ENCODE measurements around the gene FAM89B. TPM values are rescaled to one million over a fixed set of nuclear protein-coding genes. Genes with fewer than 3 reads are reported as not detected.

The FAM89B gene
- total RNA-seq, 6 experiments from 2014 or later = 40.9 to 52.8 (median 43.7) TPM

DNA sequence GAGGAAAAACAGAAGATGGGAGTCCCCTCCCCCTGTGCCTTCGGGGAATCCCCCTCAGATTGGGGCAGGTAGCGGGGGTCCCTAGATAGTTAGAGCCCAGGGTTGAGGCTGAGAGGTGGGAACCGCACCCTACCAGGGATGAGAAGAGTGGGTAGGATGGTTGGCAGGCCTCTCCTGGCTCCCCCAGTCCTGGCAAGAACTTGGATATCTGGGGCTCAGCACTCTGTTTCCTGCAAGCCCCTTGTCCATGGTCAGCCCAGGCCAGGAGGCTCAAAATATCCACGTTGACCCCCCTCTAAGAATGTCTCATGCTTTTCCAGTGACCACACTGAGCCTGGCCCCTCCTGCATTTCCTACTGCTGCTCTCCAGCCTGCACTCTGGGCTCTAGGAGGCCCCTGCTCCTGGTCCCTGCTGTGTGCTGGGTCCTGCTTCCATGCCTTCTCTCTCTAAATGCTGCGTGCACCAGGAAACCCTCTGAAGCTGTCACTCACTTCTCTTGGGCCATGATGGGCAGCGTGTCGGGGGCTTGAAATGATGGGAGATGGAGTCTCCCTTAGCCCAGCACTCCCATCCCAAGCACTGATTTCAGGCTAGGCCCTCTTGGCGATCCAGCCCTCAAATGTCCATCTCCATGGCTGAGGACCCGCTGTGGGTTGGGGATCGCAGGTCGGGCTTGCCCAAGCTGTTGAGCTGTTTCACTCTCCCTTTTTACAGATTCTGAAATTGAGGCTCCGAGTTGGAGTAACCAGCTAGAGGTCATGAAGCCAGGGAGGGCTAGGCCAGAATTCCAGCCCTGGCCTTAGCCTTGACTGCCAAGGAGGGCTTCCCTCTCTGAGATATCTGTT, 39.6 kb downstream of the FAM89B start:
- H3K9me3 Mint-ChIP-seq = no peaks in the 10 kb centered on the region
- peak overlapping the region; percentile 77 for H3K27ac Mint-ChIP-seq
- TF ChIP-seq, protein P1, sequence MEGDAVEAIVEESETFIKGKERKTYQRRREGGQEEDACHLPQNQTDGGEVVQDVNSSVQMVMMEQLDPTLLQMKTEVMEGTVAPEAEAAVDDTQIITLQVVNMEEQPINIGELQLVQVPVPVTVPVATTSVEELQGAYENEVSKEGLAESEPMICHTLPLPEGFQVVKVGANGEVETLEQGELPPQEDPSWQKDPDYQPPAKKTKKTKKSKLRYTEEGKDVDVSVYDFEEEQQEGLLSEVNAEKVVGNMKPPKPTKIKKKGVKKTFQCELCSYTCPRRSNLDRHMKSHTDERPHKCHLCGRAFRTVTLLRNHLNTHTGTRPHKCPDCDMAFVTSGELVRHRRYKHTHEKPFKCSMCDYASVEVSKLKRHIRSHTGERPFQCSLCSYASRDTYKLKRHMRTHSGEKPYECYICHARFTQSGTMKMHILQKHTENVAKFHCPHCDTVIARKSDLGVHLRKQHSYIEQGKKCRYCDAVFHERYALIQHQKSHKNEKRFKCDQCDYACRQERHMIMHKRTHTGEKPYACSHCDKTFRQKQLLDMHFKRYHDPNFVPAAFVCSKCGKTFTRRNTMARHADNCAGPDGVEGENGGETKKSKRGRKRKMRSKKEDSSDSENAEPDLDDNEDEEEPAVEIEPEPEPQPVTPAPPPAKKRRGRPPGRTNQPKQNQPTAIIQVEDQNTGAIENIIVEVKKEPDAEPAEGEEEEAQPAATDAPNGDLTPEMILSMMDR (IDR thresholded peaks at IDR 0.05) = no peak
- peak overlapping the region; percentile 96 for H3K4me3 Mint-ChIP-seq
- H3K27me3 Mint-ChIP-seq (ENCODE audit: insufficient read depth) = peaks cover 1% of the 10 kb centered on the region
- H3K4me1 Mint-ChIP-seq (ENCODE audit: low read depth) = peaks cover 55% of the 10 kb centered on the region
- no peak for DNase-seq
- H3K36me3 Mint-ChIP-seq (ENCODE audit: low read depth) = peaks cover 23% of the 10 kb centered on the region

DNA sequence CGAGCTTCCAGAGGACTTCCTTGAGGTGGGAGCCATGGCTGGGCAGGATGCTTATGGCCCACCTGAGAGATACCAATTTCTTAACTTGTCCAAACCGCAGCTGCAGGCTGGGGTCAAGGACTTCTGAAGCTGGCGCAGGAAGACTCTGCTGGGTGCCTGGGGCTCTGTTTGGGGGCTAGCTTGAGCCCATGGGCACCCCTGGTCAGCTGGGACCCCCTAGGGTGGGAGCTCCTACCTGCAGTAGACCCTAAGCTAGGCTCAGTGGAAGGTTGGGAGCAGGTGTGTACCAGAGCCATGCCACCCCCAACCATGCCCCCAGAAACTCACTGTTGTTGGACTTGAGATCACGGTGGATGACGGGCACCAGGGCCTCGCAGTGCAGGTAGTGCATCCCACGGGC, 40.4 kb downstream of the FAM89B start:
- Mint-ChIP-seq H3K27ac (peak overlapping the region; percentile 77), H3K9me3 (no peaks in the 10 kb centered on the region), H3K4me3 (peak overlapping the region; percentile 96), H3K36me3 (ENCODE audit: low read depth) (peaks cover 25% of the 10 kb centered on the region), H3K27me3 (ENCODE audit: insufficient read depth) (peaks cover 1% of the 10 kb centered on the region), H3K4me1 (ENCODE audit: low read depth) (peaks cover 58% of the 10 kb centered on the region)
- DNase-seq = no peak
- TF ChIP-seq, protein P1 (IDR thresholded peaks at IDR 0.05) = no peak

- no peaks in the 10 kb centered on the region for H3K9me3 Mint-ChIP-seq
- peaks cover 58% of the 10 kb centered on the region for H3K4me1 Mint-ChIP-seq (ENCODE audit: low read depth)
- TF ChIP-seq, protein P1 (IDR thresholded peaks at IDR 0.05) = no peak
- H3K36me3 Mint-ChIP-seq (ENCODE audit: low read depth) = peaks cover 25% of the 10 kb centered on the region
- H3K27me3 Mint-ChIP-seq (ENCODE audit: insufficient read depth) = peaks cover 2% of the 10 kb centered on the region
- H3K4me3 Mint-ChIP-seq = peak overlapping the region; percentile 96
- H3K27ac Mint-ChIP-seq = peak overlapping the region; percentile 92
- no peak for DNase-seq
These were observed 41.0 kb downstream of the FAM89B start for GRCh38 chr11:65613091-65613928.

- H3K9me3 Mint-ChIP-seq = no peaks in the 10 kb centered on the region
- TF ChIP-seq, protein P1 (IDR thresholded peaks at IDR 0.05) = no peak
- H3K4me3 Mint-ChIP-seq = peak within 1 kb of the TSS; percentile 96
- H3K27ac Mint-ChIP-seq = peak within 1 kb of the TSS; percentile 92
- peaks cover 19% of the 10 kb centered on the region for H3K36me3 Mint-ChIP-seq (ENCODE audit: low read depth)
- H3K4me1 Mint-ChIP-seq (ENCODE audit: low read depth) = peaks cover 40% of the 10 kb centered on the region
- peaks cover 2% of the 10 kb centered on the region for H3K27me3 Mint-ChIP-seq (ENCODE audit: insufficient read depth)
- peak; percentile 100 for DNase-seq
These were observed 43.1 kb downstream of the FAM89B start, which contains the start of gene PCNX3 for GRCh38 chr11:65615229-65615949. Gene PCNX3, plus strand, starts transcription at chr11:65615776. Its CDS starts 536 bp downstream, at chr11:65616312.

- Mint-ChIP-seq H3K36me3 (ENCODE audit: low read depth) (peaks cover 17% of the 10 kb centered on the region), H3K27ac (peak overlapping the region; percentile 92), H3K27me3 (ENCODE audit: insufficient read depth) (peaks cover 2% of the 10 kb centered on the region), H3K9me3 (no peaks in the 10 kb centered on the region), H3K4me1 (ENCODE audit: low read depth) (peaks cover 34% of the 10 kb centered on the region), H3K4me3 (peak overlapping the region; percentile 96)
- DNase-seq = no peak
- TF ChIP-seq, protein P1 (IDR thresholded peaks at IDR 0.05) = no peak
These were observed 43.7 kb downstream of the FAM89B start for GRCh38 chr11:65615950-65616574.
